BJ (cell line): ENCODE data around the gene CDCP1. TPM values are rescaled to one million over a fixed set of nuclear protein-coding genes. Genes with fewer than 3 reads are reported as not detected.

Source experiments
- CTCF ChIA-PET: fragments of 350-600 bp; formaldehyde crosslinking; extraction: SDS; loops from one replicate; lab custom pipeline; 2021; ENCODE audit warnings: antibody characterized with exemption, inconsistent platforms; lab: Yijun Ruan, JAX
- POLR2A ChIA-PET: fragments of 300-600 bp; sonication (Branson Sonifier 250); formaldehyde crosslinking; extraction: SDS; loops from one replicate; lab custom pipeline; 2021; ENCODE audit warnings: antibody characterized with exemption; lab: Charles Lee
- DNase-seq: peaks from one replicate; pipeline ENCODE4 v3.0.0-alpha.2; 2011; ENCODE audit warnings: low read depth
- H3K27me3 ChIP-seq: 2 replicates; pipeline ENCODE4 v1.6.0; 2011; ENCODE audit warnings: low read length; ENCODE audit not compliant: control insufficient read depth, insufficient read depth
- H3K36me3 ChIP-seq: 2 replicates; pipeline ENCODE4 v1.5.1; 2011; ENCODE audit warnings: low read length; ENCODE audit not compliant: control insufficient read depth, insufficient read depth
- H3K4me3 ChIP-seq: 2 replicates; pipeline ENCODE4 v1.5.1; 2011; ENCODE audit warnings: low read depth, mild to moderate bottlenecking, control low read depth, low read length
- CTCF ChIP-seq: IDR thresholded peaks from 2 replicates; pipeline ENCODE4 v1.5.1; 2011; ENCODE audit warnings: low read depth, mild to moderate bottlenecking, control low read depth, inconsistent platforms, low read length, moderate library complexity; ENCODE audit not compliant: insufficient read depth
- polyA plus RNA-seq: library from polyadenylated mRNA; depleted of rRNA; stranded (reverse); fragments of >200 nt; gene quantifications from 2 replicates; pipeline ENCODE4 v1.2.3, GENCODE V29; 2011

CDCP1 gene
- polyA plus RNA-seq, 1 experiment, result 1.3 TPM

GRCh38 chr3:45188719-45189659, 42.8 kb upstream of the CDCP1 start:
- no peak for TF ChIP-seq CTCF
- Histone ChIP-seq H3K36me3 (no peaks in the 10 kb centered on the region), H3K27me3 (no peaks in the 10 kb centered on the region), H3K4me3 (no peak overlapping the region)
- CTCF ChIA-PET, result interaction anchor here (1.3 kb wide), 1 partner anchor 12 kb away, joined by 4 read pairs; no protein-coding TSS in a partner anchor
- DNase-seq, result no peak
- POLR2A ChIA-PET, result no interaction called here

GRCh38 chr3:45187694-45188141, 41.5 kb upstream of the CDCP1 start:
- H3K27me3 ChIP-seq, result no peaks in the 10 kb centered on the region
- CTCF ChIA-PET, result no interaction called here
- POLR2A ChIA-PET, result no interaction called here
- no peak for DNase-seq
- H3K4me3 ChIP-seq, result no peak overlapping the region
- TF ChIP-seq CTCF, result no peak
- no peaks in the 10 kb centered on the region for H3K36me3 ChIP-seq

GRCh38 chr3:45186871-45187270, 40.7 kb upstream of the CDCP1 start:
- Histone ChIP-seq H3K36me3 (no peaks in the 10 kb centered on the region), H3K4me3 (no peak overlapping the region), H3K27me3 (no peaks in the 10 kb centered on the region)
- CTCF ChIA-PET, result no interaction called here
- DNase-seq, result no peak
- POLR2A ChIA-PET, result no interaction called here
- no peak for TF ChIP-seq CTCF

GRCh38 chr3:45185461-45185860, 39.3 kb upstream of the CDCP1 start:
- ChIA-PET POLR2A (no interaction called here), CTCF (interaction anchor here (1.6 kb wide), 1 partner anchor 10 kb away, joined by 3 read pairs; no protein-coding TSS in a partner anchor)
- no peak for TF ChIP-seq CTCF
- Histone ChIP-seq H3K27me3 (no peaks in the 10 kb centered on the region), H3K36me3 (no peaks in the 10 kb centered on the region), H3K4me3 (no peak overlapping the region)
- no peak for DNase-seq

GRCh38 chr3:45185052-45185451, 38.9 kb upstream of the CDCP1 start:
- no peak for DNase-seq
- Histone ChIP-seq H3K36me3 (no peaks in the 10 kb centered on the region), H3K4me3 (no peak overlapping the region), H3K27me3 (no peaks in the 10 kb centered on the region)
- ChIA-PET CTCF (interaction anchor here (1.6 kb wide), 1 partner anchor 10 kb away, joined by 3 read pairs; no protein-coding TSS in a partner anchor), POLR2A (no interaction called here)
- TF ChIP-seq CTCF, result no peak
